K562 (cell line): ENCODE data around the gene TIAM1. TPM values are rescaled to one million over a fixed set of nuclear protein-coding genes. Genes with fewer than 3 reads are reported as not detected.

ENCODE experiments used
- CHAMP1 ChIP-seq: fragments of 450-650 bp; IDR thresholded peaks from 2 replicates; pipeline ENCODE4 v1.6.1; 2016; ENCODE audit warnings: mild to moderate bottlenecking
- CHD1 ChIP-seq: fragments of 200-600 bp; sonication (generic); IDR thresholded peaks from one replicate; pipeline ENCODE4 v1.6.1; 2012; ENCODE audit warnings: mild to moderate bottlenecking, moderate library complexity, low read length, inconsistent platforms
- EGR1 ChIP-seq: fragments of 450-650 bp; conservative IDR thresholded peaks from 2 replicates; pipeline ENCODE4 v1.6.1; 2017; ENCODE audit warnings: mild to moderate bottlenecking
- GTF2B ChIP-seq: IDR thresholded peaks from 2 replicates; pipeline ENCODE4 v1.6.1; 2011; ENCODE audit not compliant: insufficient read length; ENCODE audit errors: extremely low read depth
- SIN3A ChIP-seq, 2 experiments: fragments of 150-350 bp in 1 of 2; IDR thresholded peaks; 2 replicates each; pipeline ENCODE4 v1.6.1; 2011 to 2016; ENCODE audit warnings: borderline replicate concordance in 2 of 2, low read depth in 2 of 2, low read length in 2 of 2, mild to moderate bottlenecking in 2 of 2, moderate library complexity in 2 of 2; ENCODE audit not compliant: control insufficient read depth in 1 of 2
- ZNF124 ChIP-seq: sonication (generic); formaldehyde crosslinking; IDR thresholded peaks from 2 replicates; pipeline ENCODE4 v1.8.1; 2022; ENCODE audit warnings: missing genetic modification reagents
- polyA plus RNA-seq, 8 experiments: library from polyadenylated mRNA; depleted of rRNA in 4 of 8; stranded (reverse) in 5 of 8; unstranded in 3 of 8; fragments of >200 nt; fragmentation: Nextera tagmentation in 2 of 8; fragmentation: Illumina TruSeq in 1 of 8; extraction: Ambion mirVana in 2 of 8; extraction: Trizol in 1 of 8; gene quantifications; 2 replicates each; pipeline versions ENCODE4 v1.2.1 to v1.2.3, GENCODE V29; 2011 to 2014; ENCODE audit warnings: inconsistent platforms in 1 of 8, missing spikeins in 1 of 8
- total RNA-seq, 7 experiments: library from RNA; depleted of rRNA in 6 of 7; stranded (reverse); fragments of >200 nt in 6 of 7; fragmentation: Illumina TruSeq in 2 of 7; extraction: Trizol in 2 of 7; gene quantifications; 2 replicates each; pipeline versions ENCODE4 v1.2.1 to v1.2.3, GENCODE V29; 2011 to 2021; ENCODE audit warnings: low replicate concordance in 1 of 7

The TIAM1 gene
- total and polyA plus RNA-seq, 9 of the 15 experiments (the other 6 are each of a cell fraction or from before 2014, with no cell fraction given): 0.11 TPM; not detected in 8

GRCh38 chr21:31072533-31072932 lies 271.5 kb downstream of the TIAM1 start (continued):
- TF ChIP-seq GTF2B: no peak
- no peak for TF ChIP-seq ZNF124 (CRISPR knock-in tag)
- no peak for TF ChIP-seq SIN3A (IDR thresholded peaks at IDR 0.05; ENCODE audit: borderline replicate concordance in 2 of 2, control insufficient read depth in 1 of 2, low read depth in 2 of 2, low read length in 2 of 2)
- no peak for TF ChIP-seq CHAMP1
- TF ChIP-seq EGR1: no peak
- no peak for TF ChIP-seq CHD1
